GM18909 (cell line): ENCODE measurements around the gene ADAMTS8.
A peak's percentile ranks its signal among the peaks of the same experiment; 100 is the strongest.
"Not testable (repeated sequence)": the region's sequence is repeated elsewhere in the genome, so short reads cannot be mapped to it uniquely, and the experiment has no call there.

Source experiments
- ATAC-seq: cut with Tn5 transposase; IDR thresholded peaks from one replicate; pipeline ENCODE4 v1.9.1; 2021; ENCODE audit warnings: mild to moderate bottlenecking; ENCODE audit not compliant: unreplicated experiment, poor library complexity

Gene ADAMTS8

DNA sequence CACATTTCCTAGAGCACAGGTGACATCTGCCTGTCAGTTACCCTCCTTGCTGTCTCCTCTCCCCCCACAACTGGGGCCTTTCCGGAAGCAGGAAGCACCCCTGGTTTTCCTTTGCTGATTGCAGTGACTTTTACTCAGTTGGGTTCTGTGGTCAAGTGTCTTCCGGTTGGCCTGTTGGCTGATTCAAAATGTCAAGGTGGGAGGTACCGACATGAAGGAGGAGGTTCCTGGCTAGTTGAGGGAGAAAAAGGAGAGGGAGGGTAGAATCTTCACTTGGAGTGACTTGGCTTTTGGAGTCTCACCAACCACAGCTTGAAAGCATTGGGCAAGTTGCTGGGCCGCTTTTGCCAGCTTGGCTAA is 10.7 kb upstream of the ADAMTS8 start:
- no peak for ATAC-seq

DNA sequence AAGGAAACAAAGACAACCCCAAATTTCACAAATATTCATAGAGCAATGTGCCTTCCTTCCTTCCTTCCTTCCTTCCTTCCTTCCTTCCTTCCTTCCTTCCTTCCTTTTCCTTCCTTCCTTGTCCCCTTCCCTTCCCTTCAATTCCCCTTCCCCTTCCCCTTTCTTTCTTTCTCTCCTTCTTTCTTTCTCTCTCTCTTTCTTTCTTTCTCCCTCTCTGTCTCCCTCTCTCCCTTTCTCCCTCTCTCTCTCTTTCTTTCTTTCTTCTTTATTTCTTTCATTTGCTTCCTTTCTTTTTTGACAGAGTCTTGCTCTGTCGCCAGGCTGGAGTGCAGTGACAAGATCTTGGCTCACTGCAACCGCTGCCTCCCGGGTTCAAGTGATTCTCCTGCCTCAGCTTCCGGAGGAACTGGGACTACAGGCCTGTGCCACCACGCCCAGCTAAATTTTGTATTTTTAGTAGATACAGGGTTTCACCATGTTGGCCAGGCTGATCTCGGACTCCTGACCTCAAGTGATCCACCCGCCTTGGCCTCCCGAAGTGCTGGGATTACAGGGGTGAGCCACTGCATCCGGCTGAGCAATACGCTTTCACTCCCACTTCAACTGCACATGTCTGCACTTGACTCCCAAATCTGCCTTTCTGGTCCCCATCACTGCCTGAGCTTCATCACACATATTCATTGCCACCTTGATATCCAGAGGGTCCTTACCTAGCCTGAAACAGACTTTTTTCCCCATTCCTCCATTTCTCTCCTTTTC is 10.2 kb upstream of the ADAMTS8 start:
- not testable (repeated sequence) for ATAC-seq

DNA sequence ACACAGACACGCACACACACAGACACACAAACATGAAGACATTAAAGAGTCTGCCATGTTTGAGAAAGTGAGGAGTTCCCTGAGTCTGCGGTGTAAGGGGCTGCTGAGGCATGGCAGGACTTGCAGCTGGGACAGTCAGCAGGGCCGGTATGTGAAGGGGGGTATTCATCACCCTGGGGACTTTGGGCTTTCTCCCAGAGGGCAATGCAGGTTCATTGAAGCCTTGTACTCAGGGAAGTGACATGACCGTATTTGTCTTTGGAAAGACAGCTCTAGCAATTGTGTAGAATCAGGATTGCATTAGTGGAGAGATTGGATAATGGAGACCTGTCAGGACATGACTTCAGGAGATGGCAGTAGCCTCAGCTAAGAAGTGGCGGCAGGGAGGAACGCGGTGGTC is 9.4 kb upstream of the ADAMTS8 start:
- ATAC-seq = no peak

- ATAC-seq = no peak
Observed at GRCh38 chr11:130436171-130436570, 7.8 kb upstream of the ADAMTS8 start.

GRCh38 chr11:130435671-130436070 is 7.3 kb upstream of the ADAMTS8 start:
- ATAC-seq = no peak

- peak; percentile 87 for ATAC-seq
Observed at GRCh38 chr11:130434521-130435223, 6.3 kb upstream of the ADAMTS8 start.

GRCh38 chr11:130433357-130433756 is 4.9 kb upstream of the ADAMTS8 start:
- ATAC-seq = no peak

- ATAC-seq = no peak
Observed at GRCh38 chr11:130431801-130432200, 3.4 kb upstream of the ADAMTS8 start.

- ATAC-seq = peak; percentile 59
Observed at GRCh38 chr11:130431331-130431773, 2.9 kb upstream of the ADAMTS8 start.

DNA sequence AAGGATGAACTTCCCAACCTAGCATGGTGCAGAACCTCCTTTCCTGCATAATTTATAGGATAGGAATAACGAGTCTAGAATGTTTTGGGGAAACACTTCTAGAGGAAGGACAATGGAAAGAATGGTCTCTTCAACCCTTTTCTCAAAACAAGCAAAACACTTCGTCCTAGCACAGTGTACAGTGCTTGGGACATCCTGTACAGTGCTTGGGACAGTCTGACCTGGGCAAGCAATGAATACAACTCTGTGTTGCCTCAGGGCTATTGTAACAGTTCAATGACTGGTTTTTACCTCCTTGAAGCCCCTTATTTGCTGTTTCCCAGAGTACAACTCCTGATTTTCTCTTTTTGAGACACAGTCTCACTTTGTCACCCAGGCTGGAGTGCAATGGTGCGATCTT is 1.6 kb upstream of the ADAMTS8 start:
- ATAC-seq = no peak

- no peak for ATAC-seq
Observed at GRCh38 chr11:130429120-130429681, 792 bp upstream of the ADAMTS8 start.

GRCh38 chr11:130427581-130428315 is 661 bp downstream of the ADAMTS8 start:
- no peak for ATAC-seq

GRCh38 chr11:130426837-130427341 is 1.5 kb downstream of the ADAMTS8 start:
- no peak for ATAC-seq

GRCh38 chr11:130426223-130426836 is 2.1 kb downstream of the ADAMTS8 start:
- ATAC-seq = no peak

DNA sequence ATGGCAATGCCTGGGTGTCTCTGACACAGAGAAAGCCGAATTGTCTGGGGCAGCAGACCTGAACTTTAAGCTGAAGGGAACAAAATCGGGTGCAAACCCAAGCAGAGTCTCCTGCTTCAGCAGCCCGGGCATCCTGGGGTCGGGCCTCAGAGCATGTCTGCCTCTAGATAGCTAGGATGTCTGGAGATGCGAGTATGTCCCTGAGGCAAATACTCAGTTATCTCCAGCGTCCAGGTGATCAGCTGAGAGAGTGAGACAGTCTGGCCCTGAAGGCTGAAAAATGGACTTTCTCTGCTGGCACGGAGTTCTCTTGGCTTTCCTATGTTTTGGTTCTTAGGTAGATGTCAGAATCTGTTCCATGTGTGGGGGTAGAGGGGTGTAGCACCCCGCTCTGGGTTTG is 3.3 kb downstream of the ADAMTS8 start:
- no peak for ATAC-seq

GRCh38 chr11:130424613-130425140 is 3.7 kb downstream of the ADAMTS8 start:
- ATAC-seq = no peak

- no peak for ATAC-seq
Observed at GRCh38 chr11:130423541-130424142, 4.8 kb downstream of the ADAMTS8 start.

DNA sequence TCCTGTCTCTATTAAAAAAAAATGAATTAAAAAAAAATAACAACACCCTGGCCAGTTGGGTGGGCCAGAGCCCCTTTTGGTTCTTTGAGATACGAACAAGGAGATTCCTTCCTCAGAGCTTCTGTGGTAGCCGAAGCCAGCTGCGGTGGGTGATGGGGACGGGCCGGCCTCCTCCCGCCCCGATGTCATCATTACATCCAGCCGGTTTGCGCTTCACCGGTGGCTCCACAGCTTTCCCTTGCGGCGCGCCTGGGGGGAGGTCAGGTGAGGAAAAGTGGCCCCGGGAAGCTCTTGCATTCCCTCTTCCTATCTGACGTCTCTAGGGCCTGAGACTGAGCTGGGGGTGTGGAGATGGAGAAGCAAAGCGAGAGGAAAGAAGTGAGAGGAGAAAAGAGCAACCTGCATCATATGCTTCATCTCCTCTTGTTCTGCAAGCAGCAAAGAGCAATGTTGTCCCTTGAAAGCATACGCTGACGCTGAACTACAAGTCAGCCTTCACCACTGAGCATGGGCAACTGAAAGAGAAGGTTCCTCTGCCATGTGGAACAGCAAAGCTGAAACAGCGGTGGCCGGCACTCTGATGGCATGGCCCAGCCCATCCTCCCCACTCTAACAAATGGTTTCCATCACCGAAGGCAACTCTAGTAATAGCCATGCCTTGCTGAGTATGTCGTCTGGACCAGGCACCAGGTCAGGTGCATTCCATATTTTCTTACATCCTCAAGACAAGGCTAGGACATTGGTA is 6.0 kb downstream of the ADAMTS8 start:
- ATAC-seq = no peak

- no peak for ATAC-seq
Observed at GRCh38 chr11:130421697-130422096, 6.7 kb downstream of the ADAMTS8 start.
